SU-DHL-6 (cell line): ENCODE data around the gene ATP6AP2.
A peak's percentile ranks its signal among the peaks of the same experiment; 100 is the strongest.

Experiments
- H2AFZ ChIP-seq: fragments of 200-600 bp; sonication (generic); 2 replicates; pipeline ENCODE4 v1.6.1; 2014; ENCODE audit warnings: low read depth, mild to moderate bottlenecking, moderate library complexity, mixed read lengths, antibody characterized with exemption, low read length; ENCODE audit not compliant: severe bottlenecking
- H3F3A ChIP-seq: fragments of 200-600 bp; shearing (Covaris generic); 2 replicates; pipeline ENCODE4 v1.6.0; 2016; ENCODE audit warnings: antibody characterized with exemption, mild to moderate bottlenecking; ENCODE audit not compliant: insufficient read depth
- H3K27ac ChIP-seq: fragments of 200-600 bp; sonication (generic); 2 replicates; pipeline ENCODE4 v1.5.1; 2016; ENCODE audit warnings: low read depth, mild to moderate bottlenecking, low read length, moderate library complexity, mixed read lengths
- H3K27me3 ChIP-seq: fragments of 200-600 bp; sonication (generic), shearing (Covaris generic); 2 replicates; pipeline ENCODE4 v1.6.0; 2014; ENCODE audit warnings: mild to moderate bottlenecking, low read length
- H3K36me3 ChIP-seq: fragments of 200-600 bp; sonication (generic); 2 replicates; pipeline ENCODE4 v1.6.1; 2014; ENCODE audit warnings: mild to moderate bottlenecking, low read length, mixed read lengths
- H3K4me2 ChIP-seq: fragments of 300-600, 200-600 bp; shearing (Covaris generic), sonication (generic); 2 replicates; pipeline ENCODE4 v1.6.0; 2014; ENCODE audit warnings: low read length, low read depth, mild to moderate bottlenecking; ENCODE audit not compliant: poor library complexity, severe bottlenecking
- H3K4me3 ChIP-seq: fragments of 200-600 bp; sonication (generic); 2 replicates; pipeline ENCODE4 v1.5.1; 2014; ENCODE audit warnings: antibody characterized with exemption, low read length, mild to moderate bottlenecking, mixed read lengths; ENCODE audit not compliant: insufficient read depth, poor library complexity, severe bottlenecking
- H3K79me2 ChIP-seq: fragments of 200-600 bp; sonication (generic); 2 replicates; pipeline ENCODE4 v1.6.1; 2014; ENCODE audit warnings: mild to moderate bottlenecking, low read length, moderate library complexity; ENCODE audit not compliant: insufficient read depth
- H3K9ac ChIP-seq: fragments of 200-600 bp; sonication (generic); 2 replicates; pipeline ENCODE4 v1.7.0; 2014; ENCODE audit warnings: mild to moderate bottlenecking, low read length
- H3K9me2 ChIP-seq: fragments of 200-600 bp; sonication (generic); replicated peaks from 2 replicates; pipeline ENCODE4 v1.6.1; 2014; ENCODE audit warnings: low read length; ENCODE audit not compliant: insufficient read depth
- H3K9me3 ChIP-seq: fragments of 200-600 bp; sonication (generic); 2 replicates; pipeline ENCODE4 v1.6.1; 2014; ENCODE audit warnings: low read length, mixed read lengths; ENCODE audit not compliant: insufficient read depth
- H4K20me1 ChIP-seq: fragments of 200-600 bp; sonication (generic); 2 replicates; pipeline ENCODE4 v1.6.1; 2014; ENCODE audit warnings: low read depth, mild to moderate bottlenecking, antibody characterized with exemption, low read length, moderate library complexity, mixed read lengths
- CTCF ChIP-seq: fragments of 200-600 bp; sonication (generic); IDR thresholded peaks from one replicate; pipeline ENCODE4 v1.5.1; 2017; ENCODE audit warnings: antibody characterized with exemption, mild to moderate bottlenecking, low read length, moderate library complexity; ENCODE audit not compliant: insufficient read depth, poor library complexity, severe bottlenecking
- EZH2phosphoT487 ChIP-seq: fragments of 200-600 bp; sonication (generic), shearing (Covaris generic); conservative IDR thresholded peaks from 2 replicates; pipeline ENCODE4 v1.6.1; 2018; ENCODE audit warnings: mild to moderate bottlenecking, antibody characterized with exemption, low read length, moderate library complexity, mixed read lengths

Gene ATP6AP2

GRCh38 chrX:40542972-40543371, 37.8 kb upstream of the ATP6AP2 start:
- Histone ChIP-seq H4K20me1 (no peaks in the 10 kb centered on the region), H3K9ac (no peak overlapping the region), H3K27ac (no peak overlapping the region), H3K9me3 (no peaks in the 10 kb centered on the region), H3K4me3 (no peak overlapping the region), H3K9me2 (no peaks in the 10 kb centered on the region), H3K27me3 (no peaks in the 10 kb centered on the region), H2AFZ (no peak overlapping the region), H3K4me2 (no peak overlapping the region), H3F3A (no peaks in the 10 kb centered on the region), H3K36me3 (no peaks in the 10 kb centered on the region), H3K79me2 (no peaks in the 10 kb centered on the region)
- TF ChIP-seq EZH2phosphoT487 (no peak), CTCF (no peak)

- H3K27ac ChIP-seq, result no peak overlapping the region
- H3K4me2 ChIP-seq, result no peak overlapping the region
- H3K4me3 ChIP-seq, result no peak overlapping the region
- H3K9me2 ChIP-seq, result no peaks in the 10 kb centered on the region
- peak overlapping the region; percentile 30 for H2AFZ ChIP-seq
- H3K9me3 ChIP-seq, result no peaks in the 10 kb centered on the region
- H3K79me2 ChIP-seq, result no peaks in the 10 kb centered on the region
- no peaks in the 10 kb centered on the region for H3K27me3 ChIP-seq
- H3F3A ChIP-seq, result no peaks in the 10 kb centered on the region
- TF ChIP-seq EZH2phosphoT487 (no peak), CTCF (peak; percentile 20)
- H3K9ac ChIP-seq, result no peak overlapping the region
- no peaks in the 10 kb centered on the region for H4K20me1 ChIP-seq
- no peaks in the 10 kb centered on the region for H3K36me3 ChIP-seq
Measured at GRCh38 chrX:40543661-40544328, 37.0 kb upstream of the ATP6AP2 start.

GRCh38 chrX:40544343-40545266, 36.2 kb upstream of the ATP6AP2 start:
- Histone ChIP-seq H3K27ac (no peak overlapping the region), H2AFZ (peak overlapping the region; percentile 30), H3K9me3 (no peaks in the 10 kb centered on the region), H3K4me2 (no peak overlapping the region), H3K36me3 (no peaks in the 10 kb centered on the region), H3F3A (no peaks in the 10 kb centered on the region), H3K9ac (no peak overlapping the region), H3K79me2 (no peaks in the 10 kb centered on the region), H3K27me3 (no peaks in the 10 kb centered on the region), H4K20me1 (no peaks in the 10 kb centered on the region), H3K9me2 (no peaks in the 10 kb centered on the region), H3K4me3 (no peak overlapping the region)
- TF ChIP-seq CTCF, result no peak
- TF ChIP-seq EZH2phosphoT487, result no peak
